NCI-H748 (cell line): Measurements from ENCODE around the gene WDHD1.
"Not testable (repeated sequence)": the region's sequence is repeated elsewhere in the genome, so short reads cannot be mapped to it uniquely, and the experiment has no call there.

ENCODE experiments used
- DNase-seq: peaks from one replicate; lab custom pipeline; 2025; ENCODE audit not compliant: unreplicated experiment; lab: John Stamatoyannopoulos, UW

Gene WDHD1

DNA sequence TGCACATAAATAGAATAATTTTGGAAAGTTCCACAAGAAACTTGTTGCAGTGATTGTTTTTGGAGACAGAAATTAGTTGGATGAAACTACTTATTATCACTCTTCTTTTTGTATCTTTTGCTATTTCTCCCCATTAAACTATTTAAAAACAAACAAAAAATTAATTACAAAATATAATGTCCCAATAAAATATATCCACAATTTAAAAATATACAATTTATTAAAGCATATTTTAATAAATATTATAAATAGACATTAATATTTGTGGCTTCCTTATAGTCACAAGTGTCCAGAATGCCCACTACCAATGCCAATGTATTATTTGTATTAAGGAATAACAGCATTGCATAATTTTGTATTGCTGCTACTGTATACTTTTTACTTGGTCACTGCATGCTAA, 71.8 kb downstream of the WDHD1 start:
- no peak for DNase-seq

- not testable (repeated sequence) for DNase-seq
These were observed 73.3 kb downstream of the WDHD1 start for GRCh38 chr14:54953609-54954008.

DNA sequence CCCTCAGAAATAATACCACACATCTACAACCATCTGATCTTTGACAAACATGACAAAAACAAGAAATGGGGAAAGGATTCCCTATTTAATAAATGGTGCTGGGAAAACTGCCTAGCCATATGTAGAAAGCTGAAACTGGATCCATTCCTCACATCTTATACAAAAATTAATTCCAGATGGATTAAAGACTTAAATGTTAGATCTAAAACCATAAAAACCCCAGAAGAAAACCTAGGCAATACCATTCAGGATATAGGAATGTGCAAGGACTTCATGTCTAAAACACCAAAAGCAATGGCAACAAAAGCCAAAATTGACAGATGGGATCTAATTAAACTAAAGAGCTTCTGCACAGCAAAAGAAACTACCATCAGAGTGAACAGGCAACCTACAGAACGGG, 74.1 kb downstream of the WDHD1 start:
- not testable (repeated sequence) for DNase-seq

GRCh38 chr14:54947230-54947629, 79.7 kb downstream of the WDHD1 start:
- DNase-seq: no peak

DNA sequence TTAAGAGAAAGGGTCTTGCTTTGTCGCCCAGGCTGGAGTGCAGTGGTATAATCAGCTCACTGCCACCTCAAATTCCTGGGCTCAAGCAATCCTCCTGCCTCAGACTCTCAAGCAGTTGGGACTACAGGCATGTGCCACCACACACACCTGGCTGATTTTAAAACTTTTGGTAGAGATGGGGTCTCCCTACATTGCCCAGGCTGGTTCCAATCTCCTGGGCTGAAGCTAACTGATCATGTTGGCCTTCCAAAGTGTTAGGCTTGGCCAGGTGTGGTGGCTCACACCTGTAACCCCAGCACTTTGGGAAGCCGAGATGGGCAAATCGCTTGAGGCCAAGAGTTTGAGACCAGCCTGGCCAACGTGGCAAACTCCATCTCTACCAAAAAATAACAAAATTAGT, 80.4 kb downstream of the WDHD1 start:
- no peak for DNase-seq

GRCh38 chr14:54944737-54945391, 82.0 kb downstream of the WDHD1 start:
- DNase-seq: no peak

DNA sequence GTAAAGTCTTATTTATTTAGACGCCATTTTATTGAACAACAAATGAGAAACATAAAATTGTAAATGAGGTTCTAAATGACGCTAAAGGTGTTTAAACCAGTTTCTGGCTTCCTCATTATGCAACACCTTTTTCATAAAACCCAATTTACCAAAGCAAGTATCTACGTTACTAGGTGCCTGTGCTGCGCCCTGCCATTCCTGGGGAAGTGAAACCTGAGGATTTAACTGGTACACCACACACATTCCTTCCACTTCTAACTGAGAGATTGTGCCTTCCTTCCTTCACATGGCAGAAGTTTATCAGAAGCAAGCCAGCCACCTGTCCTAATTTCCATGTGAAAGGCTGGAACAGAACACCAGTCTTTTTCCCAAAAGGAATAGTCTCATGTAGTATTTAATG, 84.0 kb downstream of the WDHD1 start:
- DNase-seq: no peak

GRCh38 chr14:54936816-54937215, 90.1 kb downstream of the WDHD1 start:
- DNase-seq: no peak

GRCh38 chr14:54935958-54936357, 90.9 kb downstream of the WDHD1 start:
- no peak for DNase-seq

DNA sequence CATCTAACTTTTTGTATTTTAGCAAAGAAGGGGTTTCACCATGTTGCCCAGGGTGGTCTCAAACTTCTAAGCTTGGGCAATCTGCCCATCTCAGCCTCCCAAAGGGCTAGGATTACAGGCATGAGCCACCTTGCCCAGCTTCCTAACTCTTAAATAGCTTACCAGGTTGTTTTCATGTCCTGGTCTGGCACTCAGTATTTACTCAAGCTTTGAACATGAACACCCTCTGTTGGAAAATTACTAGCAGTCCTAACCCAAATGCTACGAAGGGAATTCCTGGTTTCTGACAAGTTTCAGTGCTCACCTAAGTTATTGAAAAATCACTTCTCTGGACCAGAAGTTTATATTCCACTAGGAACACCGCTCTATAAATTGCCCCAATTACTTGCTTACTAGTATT, 91.8 kb downstream of the WDHD1 start:
- DNase-seq: no peak

DNA sequence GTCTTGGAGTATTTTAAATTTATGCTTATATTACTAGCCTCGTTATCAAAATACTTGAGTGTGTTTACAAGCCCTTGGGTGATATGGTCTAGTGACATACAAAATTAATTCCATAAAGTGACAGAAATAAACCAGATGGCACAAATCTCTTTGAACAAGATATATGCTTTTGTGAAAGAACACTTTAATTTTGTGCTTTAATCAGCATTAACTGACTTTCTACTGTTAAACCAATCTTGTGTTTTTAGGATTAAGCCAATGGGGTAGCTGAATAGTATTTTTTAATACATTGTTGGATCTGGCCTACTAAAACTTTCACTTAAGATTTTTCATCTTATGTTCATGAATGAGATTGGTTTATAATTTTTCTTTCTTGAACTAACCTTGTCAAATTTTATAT, 93.9 kb downstream of the WDHD1 start:
- DNase-seq: no peak

- no peak for DNase-seq
These were observed 95.1 kb downstream of the WDHD1 start for GRCh38 chr14:54931598-54932340.

GRCh38 chr14:54931101-54931500, 95.8 kb downstream of the WDHD1 start:
- no peak for DNase-seq

GRCh38 chr14:54929556-54929955, 97.3 kb downstream of the WDHD1 start:
- peak; percentile 12 for DNase-seq

DNA sequence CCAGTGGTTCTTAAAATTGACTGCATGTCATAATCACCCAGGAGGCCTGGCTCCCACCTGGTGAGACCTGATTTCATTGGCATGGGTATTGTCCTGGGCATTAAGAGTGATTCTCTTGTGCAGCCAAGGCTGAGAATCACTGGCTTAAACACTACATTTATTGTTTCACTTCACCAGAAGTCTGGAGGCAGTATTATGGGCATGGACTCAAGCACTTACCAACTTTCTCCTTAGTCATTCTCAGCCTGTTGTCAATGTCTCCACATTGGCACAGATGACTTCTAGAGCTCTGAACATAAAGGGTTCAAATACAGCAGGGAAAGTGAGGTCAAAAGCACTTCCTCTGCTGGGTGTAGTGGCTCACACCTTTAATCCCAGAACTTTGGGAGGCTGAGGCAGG, 98.7 kb downstream of the WDHD1 start:
- no peak for DNase-seq

DNA sequence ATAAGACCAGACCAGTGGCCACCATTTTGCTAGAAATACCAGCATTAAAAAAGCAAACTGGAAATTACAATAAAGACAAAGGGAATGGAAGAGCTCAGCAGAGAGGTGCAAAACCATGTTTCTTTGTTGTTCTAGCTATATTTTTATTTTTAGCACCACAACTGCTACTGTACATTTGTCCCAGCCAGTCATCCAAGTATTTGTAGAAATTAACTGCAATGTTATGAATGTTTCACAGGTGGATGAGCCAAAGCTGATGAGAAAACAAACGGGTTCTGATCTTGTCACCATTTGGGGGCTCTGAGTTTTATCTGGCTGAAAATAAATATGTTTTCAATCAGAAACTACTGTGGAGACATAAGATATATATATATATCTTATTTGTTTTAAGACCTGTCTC, 99.3 kb downstream of the WDHD1 start:
- DNase-seq: no peak

- DNase-seq: not testable (repeated sequence)
These were observed 100.3 kb downstream of the WDHD1 start for GRCh38 chr14:54926570-54926969.

DNA sequence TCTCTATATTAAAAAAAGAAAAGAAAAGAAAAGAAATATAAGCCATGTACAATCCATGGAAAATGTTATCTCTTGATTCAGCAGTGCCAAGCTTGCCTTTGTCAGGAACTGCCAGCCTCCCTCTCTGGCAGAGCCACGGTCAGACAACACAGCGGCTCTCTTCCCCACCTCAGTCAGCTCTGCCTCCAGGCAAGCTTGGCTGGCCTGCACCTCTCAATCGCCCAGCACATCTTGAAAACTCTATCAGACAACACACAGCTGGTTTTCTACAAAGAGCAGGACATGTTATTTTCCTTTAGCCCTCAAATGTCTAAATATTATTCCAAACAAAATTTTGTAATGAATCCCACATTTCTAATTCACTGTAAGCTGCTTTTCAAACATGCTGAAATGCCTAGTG, 104.3 kb downstream of the WDHD1 start:
- DNase-seq: no peak

DNA sequence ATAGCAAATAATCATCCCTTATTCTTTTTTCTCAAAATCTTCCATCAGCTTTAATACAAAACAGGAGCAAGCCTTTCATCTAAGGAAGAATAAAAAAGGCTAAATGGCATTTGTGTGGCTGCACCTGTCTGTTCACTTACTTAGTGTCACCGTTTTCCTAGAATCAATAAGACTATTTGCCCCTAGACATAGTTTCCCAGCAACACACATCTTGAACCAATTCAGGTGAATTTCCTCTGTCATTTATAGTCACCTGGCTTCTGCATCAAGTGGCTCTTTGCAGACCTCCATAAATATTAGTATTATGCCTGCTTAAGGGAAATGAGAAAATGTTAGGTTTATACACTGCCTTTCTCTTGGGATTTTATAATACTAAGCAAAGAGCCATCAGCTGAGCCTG, 106.8 kb downstream of the WDHD1 start:
- DNase-seq: peak; percentile 92

GRCh38 chr14:54919330-54919729, 107.6 kb downstream of the WDHD1 start:
- peak; percentile 15 for DNase-seq

DNA sequence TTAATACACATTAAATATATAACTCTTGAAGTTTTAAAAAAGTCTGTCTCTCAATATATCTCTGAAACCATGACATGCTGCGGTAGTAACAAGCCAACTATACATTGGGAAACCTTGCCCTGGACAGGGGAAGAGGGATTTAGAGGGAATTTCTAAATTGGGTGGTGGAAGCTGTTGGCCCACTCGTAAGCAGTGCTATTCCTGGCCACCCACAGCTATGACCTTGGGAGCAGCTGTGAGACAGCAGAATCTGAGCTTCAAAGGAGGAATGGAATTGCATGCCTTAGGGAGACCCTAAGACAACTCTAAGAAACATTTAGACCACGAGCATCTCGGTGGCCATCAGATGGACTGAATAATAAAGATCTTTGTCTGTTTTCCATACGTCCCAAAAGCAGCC, 108.5 kb downstream of the WDHD1 start:
- DNase-seq: no peak

GRCh38 chr14:54916101-54916500, 110.8 kb downstream of the WDHD1 start:
- no peak for DNase-seq
